SK-MEL-5 (cell line): Measurements from ENCODE around the gene CTRL. TPM values are rescaled to one million over a fixed set of nuclear protein-coding genes. Genes with fewer than 3 reads are reported as not detected.
"Not testable (repeated sequence)": the region's sequence is repeated elsewhere in the genome, so short reads cannot be mapped to it uniquely, and the experiment has no call there.

Experiments
- DNase-seq: peaks from one replicate; pipeline ENCODE4 v3.0.0-alpha.2; 2016; ENCODE audit warnings: low read depth, low spot score
- in situ Hi-C: cut with HindIII; loops from 2 replicates; pipeline ENCODE4 v1.10.0; 2016; ENCODE audit warnings: low sequenced_read_pairs, high pct_unique_total_duplicates, low pct_unique_long_range_greater_than_20kb
- polyA plus RNA-seq, 2 experiments: library from polyadenylated mRNA; depleted of rRNA; stranded (reverse); fragments of >200 nt; gene quantifications; 2 replicates each; pipeline ENCODE4 v1.2.3, GENCODE V29; 2015
- total RNA-seq: library from RNA; depleted of rRNA; stranded (reverse); fragments of >200 nt; shearing (Covaris generic); gene quantifications from 2 replicates; pipeline ENCODE4 v1.2.3, GENCODE V29; 2014; rRNA removed

The CTRL gene
- total RNA-seq = 0.67 and 2.6 TPM in 2 replicates
- 0.62 and 0.92 TPM in 2 replicates for polyA plus RNA-seq (2015; cell fraction: cytosol; rRNA removed)
- 2.4 and 3.6 TPM in 2 replicates for polyA plus RNA-seq (2015; cell fraction: nucleus; rRNA removed)

DNA sequence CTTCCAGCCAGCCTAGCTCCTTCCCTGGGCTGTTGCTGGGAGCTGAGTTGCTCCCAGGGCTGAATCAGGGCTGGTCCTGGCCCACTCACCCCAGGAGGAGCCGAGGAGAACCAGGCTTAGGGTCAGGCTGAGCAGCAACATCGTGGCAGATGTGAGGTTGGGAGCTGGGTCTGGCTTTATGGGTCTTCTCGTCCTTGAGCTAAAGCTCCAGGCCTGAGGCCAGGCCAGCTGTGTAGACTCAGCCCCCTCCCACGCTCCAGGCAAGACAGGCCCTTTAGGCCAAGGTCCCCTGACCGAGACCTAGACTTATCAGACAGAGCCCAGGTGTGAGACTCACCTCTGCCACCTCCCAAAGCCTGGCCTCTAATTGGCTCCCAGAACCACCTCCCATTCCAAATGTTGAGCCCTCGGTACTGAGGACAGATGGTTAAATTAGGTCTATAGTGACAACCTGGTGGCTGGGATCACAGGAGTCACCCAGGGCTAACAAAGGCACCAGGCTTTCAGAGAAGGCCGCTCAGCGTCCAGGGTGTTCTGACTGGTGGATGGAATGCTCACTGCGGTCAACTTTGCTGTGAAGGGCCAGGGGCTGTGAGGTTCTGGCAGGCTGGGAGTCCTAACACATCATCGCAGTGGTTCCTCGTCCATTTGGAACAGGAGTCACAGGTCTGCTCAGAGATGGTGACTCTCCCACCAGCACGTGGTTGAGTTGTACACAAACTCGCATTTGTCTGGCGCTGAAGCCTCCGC is at the start of gene CTRL:
Gene CTRL, minus strand, starts transcription at position 151 of the 750 bp plus-strand sequence. Its CDS starts 10 bp downstream, at position 141.
- DNase-seq = no peak
- in situ Hi-C loops = no loop called here

- in situ Hi-C loops = no loop called here
- DNase-seq = no peak
Measured at GRCh38 chr16:67979955-67980678, 48.5 kb upstream of the CTRL start, which contains the start of gene DPEP3. Gene DPEP3, minus strand, starts transcription at chr16:67980499. Its CDS starts 119 bp downstream, at chr16:67980380.

DNA sequence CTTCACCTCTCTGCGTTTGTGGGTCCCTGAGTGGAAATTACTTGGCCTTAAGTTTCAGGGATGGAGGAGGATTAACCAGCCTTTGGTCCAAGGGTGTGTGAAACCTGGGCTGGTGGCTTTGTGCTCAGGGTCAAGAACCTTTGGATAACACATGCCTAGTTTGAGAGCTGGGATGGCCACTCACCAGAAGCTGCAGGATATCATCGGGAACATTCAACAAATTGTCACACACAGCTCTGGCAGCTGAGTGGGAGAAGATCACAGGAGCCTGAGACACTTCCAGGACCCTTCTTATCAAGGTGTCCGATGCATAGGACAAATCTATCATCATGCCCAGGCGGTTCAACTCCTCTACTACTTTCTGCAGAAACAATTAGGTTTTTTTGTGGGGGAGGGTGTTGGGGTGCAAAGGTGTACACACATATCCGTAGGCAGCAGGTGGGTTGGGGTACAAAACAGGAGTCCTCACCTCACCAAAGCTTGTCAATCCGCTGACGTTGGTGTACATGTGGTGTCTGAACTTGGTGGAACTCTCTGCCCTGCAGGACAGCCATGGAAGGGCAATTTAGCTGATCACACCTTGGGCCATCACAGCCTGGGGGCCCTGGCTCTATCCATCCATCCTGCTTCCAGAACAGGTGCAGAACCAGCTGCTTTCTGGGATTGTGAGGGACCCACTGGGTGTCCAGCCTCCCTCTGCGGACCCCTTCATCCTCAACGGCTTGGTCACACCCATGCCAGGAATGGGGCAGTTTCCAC is 46.0 kb upstream of the CTRL start:
- in situ Hi-C loops = no loop called here
- no peak for DNase-seq

DNA sequence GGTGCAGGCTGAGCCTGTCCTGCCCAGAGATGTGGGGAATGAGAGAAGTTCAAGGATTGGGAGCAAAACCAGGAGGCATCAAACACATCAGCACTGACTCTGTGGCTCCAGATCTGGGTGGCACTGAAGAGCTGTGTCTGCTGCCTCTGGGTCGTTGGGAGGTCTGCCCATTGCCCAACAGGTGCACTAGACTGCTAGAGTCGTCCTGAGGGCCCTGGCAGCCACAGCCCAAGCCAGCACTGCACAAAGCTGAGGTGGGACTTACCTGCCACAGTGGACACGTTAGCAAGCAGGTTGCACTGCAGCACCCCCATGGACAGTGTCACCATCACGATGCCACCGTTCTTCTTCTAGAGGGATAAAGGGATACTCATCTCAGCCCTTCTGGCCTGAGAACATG is 45.3 kb upstream of the CTRL start:
- in situ Hi-C loops = no loop called here
- DNase-seq = no peak

- in situ Hi-C loops = no loop called here
- DNase-seq = no peak
Measured at GRCh38 chr16:67976205-67976604, 44.5 kb upstream of the CTRL start.

GRCh38 chr16:67975321-67976105 is 43.9 kb upstream of the CTRL start:
- in situ Hi-C loops = no loop called here
- no peak for DNase-seq

- DNase-seq, in situ Hi-C loops: not testable (repeated sequence)
Measured at GRCh38 chr16:67972285-67972684, 40.6 kb upstream of the CTRL start.

- DNase-seq = no peak
Measured at GRCh38 chr16:67971111-67971510, 39.4 kb upstream of the CTRL start.

DNA sequence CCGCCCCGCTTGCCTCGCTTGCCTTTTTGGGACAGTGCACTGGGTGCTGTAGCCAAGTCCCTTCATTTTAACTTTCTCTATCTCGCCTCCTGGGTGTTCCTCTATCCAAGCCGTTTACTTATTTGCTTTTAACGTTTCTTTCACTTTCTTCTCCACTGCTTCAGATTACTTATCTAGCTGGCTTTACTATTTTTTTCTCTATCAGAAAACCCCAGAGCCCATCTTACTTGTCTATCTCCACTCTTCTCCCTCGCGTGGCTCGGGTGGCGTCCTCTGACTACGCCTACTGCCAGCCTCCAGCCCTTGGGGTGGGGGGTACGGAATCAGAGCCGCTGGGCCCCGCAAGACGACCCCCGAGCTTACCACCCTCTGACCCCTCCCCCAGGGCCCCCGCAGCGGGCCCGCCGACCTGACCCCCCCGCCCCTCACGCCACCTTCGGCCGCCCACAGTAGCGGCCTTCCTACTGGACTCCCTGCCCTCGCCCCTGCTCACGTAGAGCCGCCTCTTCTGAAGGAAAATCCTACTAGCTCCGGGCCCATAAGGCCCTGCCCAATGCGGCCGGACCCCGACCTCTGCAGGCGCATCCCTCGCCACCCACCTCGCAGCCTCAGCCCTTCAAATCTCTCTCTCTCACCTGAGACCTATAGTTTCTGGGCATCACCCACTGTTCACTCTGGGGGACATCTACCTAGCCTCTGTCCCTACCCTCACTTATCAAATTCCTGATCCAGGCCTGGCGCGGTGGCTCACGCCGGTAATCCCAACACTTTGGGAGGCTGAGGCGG is 37.8 kb upstream of the CTRL start:
- DNase-seq = no peak
- in situ Hi-C loops = no loop called here

More at GRCh38 chr16:67971111-67971510, 39.4 kb upstream of the CTRL start:
- in situ Hi-C loops = no loop called here

- in situ Hi-C loops = no loop called here
- DNase-seq = peak; percentile 64
Measured at GRCh38 chr16:67968400-67969253, 37.0 kb upstream of the CTRL start, which contains the start of gene SLC12A4. Gene SLC12A4, minus strand, starts transcription at chr16:67968637. Its CDS starts 84 bp downstream, at chr16:67968553.

- in situ Hi-C loops = no loop called here
- no peak for DNase-seq
Measured at GRCh38 chr16:67967958-67968399, 36.3 kb upstream of the CTRL start.

DNA sequence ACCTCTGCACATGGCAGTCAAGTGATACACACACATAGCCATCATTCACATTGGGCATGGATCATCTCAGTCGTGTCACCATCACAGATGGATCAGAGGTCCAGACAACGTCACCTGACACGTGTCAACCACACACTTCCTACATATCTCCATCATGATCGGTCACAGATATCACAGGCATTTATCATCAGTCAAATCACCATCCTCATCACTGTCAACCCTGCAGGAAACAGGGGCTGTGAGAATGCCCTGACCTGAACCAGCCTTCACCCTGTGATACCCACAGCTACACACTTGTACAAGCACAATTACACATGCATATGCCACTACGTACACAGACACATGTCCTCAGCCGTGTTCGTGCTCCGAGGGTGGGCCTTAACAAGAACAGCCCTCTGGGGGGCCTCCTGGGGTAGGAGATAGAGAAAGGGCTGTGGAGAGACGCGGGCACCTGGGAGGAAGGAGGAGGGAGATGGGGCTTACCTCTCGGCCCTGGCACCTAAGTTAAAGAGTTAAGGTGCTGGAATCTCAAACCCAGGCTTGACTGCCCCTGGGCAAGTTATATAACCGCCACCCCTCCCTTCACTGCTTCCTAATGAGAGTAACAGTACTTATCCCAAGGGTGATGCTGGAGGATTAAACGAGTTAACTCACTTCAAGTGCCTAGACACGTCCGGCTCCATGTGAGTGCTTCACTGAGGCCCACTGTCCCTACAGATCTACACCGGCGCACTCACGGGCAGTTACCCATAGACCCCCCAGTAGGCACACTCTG is 35.7 kb upstream of the CTRL start:
- no peak for DNase-seq
- in situ Hi-C loops = no loop called here

DNA sequence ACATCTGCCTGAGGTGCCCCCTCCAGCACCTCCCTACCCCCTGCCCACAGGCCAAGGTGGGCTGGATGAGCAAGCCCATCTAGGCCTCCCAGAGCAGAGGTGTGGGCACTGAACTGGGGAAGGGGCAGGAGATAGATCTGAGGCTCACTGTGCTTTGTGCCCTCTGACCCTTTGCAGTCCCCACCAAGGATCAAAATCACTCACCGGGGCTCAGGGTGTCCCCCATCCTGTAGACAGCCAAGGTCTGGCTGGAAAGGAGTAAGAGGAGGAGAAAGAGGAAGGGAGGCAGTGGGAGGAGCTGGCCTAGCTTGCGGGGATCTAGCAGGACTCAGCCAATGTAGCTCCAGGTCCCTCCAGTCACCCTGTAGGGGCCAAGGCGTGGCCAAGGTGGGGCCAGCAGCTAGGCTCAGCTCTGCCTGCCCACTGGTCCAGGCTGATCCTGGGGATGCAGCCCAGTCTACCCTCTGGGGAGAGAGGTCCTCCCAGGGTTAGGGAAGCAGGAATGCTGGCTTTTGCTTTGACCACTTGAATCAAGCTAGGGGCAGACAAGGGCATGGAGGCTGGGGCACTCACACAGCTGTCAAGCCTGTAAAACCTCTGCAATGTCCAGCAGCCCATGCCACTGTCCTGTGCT is 35.0 kb upstream of the CTRL start:
- no peak for DNase-seq
- in situ Hi-C loops = no loop called here

- DNase-seq = no peak
- in situ Hi-C loops = no loop called here
Measured at GRCh38 chr16:67965668-67966548, 34.2 kb upstream of the CTRL start.
